Heart right ventricle (tissue), 16 donors: Measurements from ENCODE around the gene NKD1. TPM values are rescaled to one million over a fixed set of nuclear protein-coding genes. Genes with fewer than 3 reads are reported as not detected.

Source experiments
- ATAC-seq, 8 donors: fragments of 200-7000 bp; cut with Tn5 transposase; one replicate each; pipeline ENCODE4 v1.9.1; 2020; ENCODE audit warnings: mild to moderate bottlenecking in 8 of 8, moderate library complexity in 8 of 8, moderate number of reproducible peaks in 1 of 8
- DNase-seq, 2 donors: peaks; one replicate each; pipeline ENCODE4 v3.0.0-alpha.2; 2020
- H3K27ac ChIP-seq, 10 donors: fragments of 200-600 bp; sonication (generic) in 2 of 10; one replicate each; pipeline versions ENCODE4 v1.5.0 to v1.8.0; 2020 to 2022; ENCODE audit warnings: mild to moderate bottlenecking in 3 of 10
- H3K27me3 ChIP-seq, 7 donors: fragments of 200-600 bp; one replicate each; pipeline ENCODE4 v1.8.0; 2021 to 2022; ENCODE audit warnings: mild to moderate bottlenecking in 2 of 7
- H3K36me3 ChIP-seq, 9 donors: fragments of 200-600 bp; sonication (generic) in 1 of 9; one replicate each; pipeline versions ENCODE4 v1.5.0 to v1.8.0; 2020 to 2022; ENCODE audit warnings: mild to moderate bottlenecking in 2 of 9
- H3K4me1 ChIP-seq, 9 donors: fragments of 200-600 bp; sonication (generic) in 1 of 9; one replicate each; pipeline versions ENCODE4 v1.5.0 to v1.8.0; 2020 to 2022; ENCODE audit warnings: mild to moderate bottlenecking in 4 of 9
- H3K4me3 ChIP-seq, 10 donors: fragments of 200-600 bp; sonication (generic) in 2 of 10; one replicate each; pipeline versions ENCODE4 v1.5.0 to v1.8.0; 2020 to 2022; ENCODE audit warnings: mild to moderate bottlenecking in 7 of 10, moderate library complexity in 2 of 10
- H3K9me3 ChIP-seq, 11 donors: fragments of 200-600 bp in 10 of 11; sonication (generic) in 2 of 11; one replicate each; pipeline versions ENCODE4 v1.5.0 to v1.8.0; 2013 to 2022; ENCODE audit warnings: mild to moderate bottlenecking in 2 of 11, control low read depth in 1 of 11, moderate library complexity in 1 of 11
- WGBS, 2 donors: extraction: QIAGEN DNeasy Blood & Tissue Kit; methylation state at CpG; one replicate each; pipeline ENCODE4 v1.1.7; 2013; ENCODE audit warnings: inconsistent platforms in 1 of 2; 5-methylcytosine and 5-hydroxymethylcytosine counted together
- intact Hi-C, 10 donors: fragments of 100-400 bp; cut with DNase I; formaldehyde crosslinking; loops; one replicate each; pipeline versions ENCODE4 v1.11.1 to v1.14.2; 2022
- polyA plus RNA-seq, 2 donors: library from polyadenylated mRNA; stranded (reverse); fragments of 200-250 nt; gene quantifications; one replicate each; pipeline ENCODE4 v1.2.3, GENCODE V29; 2013
- total RNA-seq, 10 donors: library from RNA; stranded (reverse); fragmentation: NEBNext Ultra II Directional in 3 of 10; extraction: Animal tissue kit (Norgen Biotek cat#: 25700) in 3 of 10; gene quantifications; one replicate each; pipeline versions ENCODE4 v1.2.1 to v1.2.4, GENCODE V29; 2021 to 2023
- TF ChIP-seq, protein P1 (sequence below), 9 donors: fragments of 200-600 bp; sonication (generic) in 2 of 9; IDR thresholded peaks; one replicate each; pipeline versions ENCODE4 v1.5.0 to v1.8.0; 2021 to 2022; ENCODE audit warnings: antibody characterized with exemption in 9 of 9, mild to moderate bottlenecking in 5 of 9, moderate library complexity in 1 of 9
- donor health status: Arrhythmogenic right ventricular cardiomyopathy.
- donor health status: ischemic (EF 13 %, LVEDD 7.1; RV severe dilation, severe dysfunction).
- donor health status: healthy with polysubstance abuse.
- donor health status: DM: no; HTN: yes; CAD: no.
- donor health status: DM: no; HTN: no; CAD: no.
- donor health status: ischemic (EF 25% LVEDD 6.9; RV normal size, moderate dysfunction).
- donor health status: ischemic (EF 25% LVEDD 5.7; RV mildly dilated, moderate dysfunction).
- donor health status: healthy.
- donor health status: DM: yes; HTN: yes; CAD: no.
- donor health status: Ischemic cardiomyopathy.
- donor health status: ischemic (EF 35%, LVEDD 5.7; RV mildly dilated, moderate dysfunction).
- donor health status: nonischemic (EF 11% LVEDD 7.7; RV severe dilation, severe dysfunction).
- donor health status: DM: yes; HTN: yes; CAD: no.
- donor health status: PGD.
- donor health status: ischemic (EF 29% LVEDD 5.4; RV normal size, mild dysfunction).
- donor health status: nonischemic (EF 23%, LVEDD 6.1; RV moderate dilation, normal function).

The NKD1 gene
- total and polyA plus RNA-seq, 12 donors: 0.22 to 1.1 (median 0.42) TPM

DNA sequence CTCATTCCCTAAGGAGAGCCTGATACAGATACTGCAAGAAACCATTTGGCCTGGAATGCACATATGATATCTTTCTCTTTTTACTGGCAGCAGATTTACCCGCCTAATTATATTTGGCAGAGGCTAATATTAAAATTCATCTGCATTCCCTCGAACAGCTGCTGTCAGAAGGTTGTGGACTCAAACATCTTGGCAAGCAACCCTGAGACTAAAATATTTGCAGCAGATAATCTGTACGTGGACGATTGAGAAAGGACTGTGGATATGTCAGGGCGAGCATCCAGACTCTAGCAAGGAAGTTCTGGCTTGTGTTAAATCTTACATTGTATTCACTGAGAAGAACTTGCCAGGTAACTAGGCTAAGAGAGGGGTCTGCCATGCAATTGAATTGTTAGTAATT is 67.7 kb downstream of the NKD1 start:
- Histone ChIP-seq H3K9me3 (no peaks in the 10 kb centered on the region), H3K4me1 (peaks cover 12 to 53% (median 37%) of the 10 kb centered on the region in 9 donors), H3K4me3 (no peak overlapping the region), H3K36me3 (no peaks in the 10 kb centered on the region), H3K27me3 (no peaks in the 10 kb centered on the region), H3K27ac (no peak overlapping the region)
- DNase-seq: no peak
- ATAC-seq: peak in 1 of 8 donors; percentile 42
- 17 to 25% methylated on average over 5 of the region's 5 CpGs for WGBS, 2 donors
- TF ChIP-seq, protein P1, sequence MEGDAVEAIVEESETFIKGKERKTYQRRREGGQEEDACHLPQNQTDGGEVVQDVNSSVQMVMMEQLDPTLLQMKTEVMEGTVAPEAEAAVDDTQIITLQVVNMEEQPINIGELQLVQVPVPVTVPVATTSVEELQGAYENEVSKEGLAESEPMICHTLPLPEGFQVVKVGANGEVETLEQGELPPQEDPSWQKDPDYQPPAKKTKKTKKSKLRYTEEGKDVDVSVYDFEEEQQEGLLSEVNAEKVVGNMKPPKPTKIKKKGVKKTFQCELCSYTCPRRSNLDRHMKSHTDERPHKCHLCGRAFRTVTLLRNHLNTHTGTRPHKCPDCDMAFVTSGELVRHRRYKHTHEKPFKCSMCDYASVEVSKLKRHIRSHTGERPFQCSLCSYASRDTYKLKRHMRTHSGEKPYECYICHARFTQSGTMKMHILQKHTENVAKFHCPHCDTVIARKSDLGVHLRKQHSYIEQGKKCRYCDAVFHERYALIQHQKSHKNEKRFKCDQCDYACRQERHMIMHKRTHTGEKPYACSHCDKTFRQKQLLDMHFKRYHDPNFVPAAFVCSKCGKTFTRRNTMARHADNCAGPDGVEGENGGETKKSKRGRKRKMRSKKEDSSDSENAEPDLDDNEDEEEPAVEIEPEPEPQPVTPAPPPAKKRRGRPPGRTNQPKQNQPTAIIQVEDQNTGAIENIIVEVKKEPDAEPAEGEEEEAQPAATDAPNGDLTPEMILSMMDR (IDR thresholded peaks at IDR 0.05): no peak
- intact Hi-C loops: no loop called here

- peaks cover 10 to 48% (median 33%) of the 10 kb centered on the region in 9 donors for H3K4me1 ChIP-seq
- 58 to 63% methylated on average over 6 of the region's 6 CpGs for WGBS, 2 donors
- intact Hi-C loops: no loop called here
- TF ChIP-seq, protein P1 (IDR thresholded peaks at IDR 0.05): no peak
- peak overlapping the region in 1 of 10 donors; percentile 5 for H3K27ac ChIP-seq
- ATAC-seq (peak in 3 of 8 donors; percentile 2 to 36 (median 4)), DNase-seq (no peak)
- no peak overlapping the region for H3K4me3 ChIP-seq
- H3K9me3 ChIP-seq: no peaks in the 10 kb centered on the region
- no peaks in the 10 kb centered on the region for H3K27me3 ChIP-seq
- no peaks in the 10 kb centered on the region for H3K36me3 ChIP-seq
These were observed 68.2 kb downstream of the NKD1 start for GRCh38 chr16:50616386-50616785.

GRCh38 chr16:50616883-50617645 is 68.9 kb downstream of the NKD1 start:
- Histone ChIP-seq H3K27ac (no peak overlapping the region), H3K4me3 (no peak overlapping the region), H3K36me3 (no peaks in the 10 kb centered on the region), H3K27me3 (no peaks in the 10 kb centered on the region), H3K4me1 (peaks cover 10 to 48% (median 29%) of the 10 kb centered on the region in 9 donors), H3K9me3 (no peaks in the 10 kb centered on the region)
- TF ChIP-seq, protein P1 (IDR thresholded peaks at IDR 0.05): no peak
- 27 to 48% methylated on average over 11 of the region's 11 CpGs for WGBS, 2 donors
- peak in 7 of 8 donors; percentile 32 to 87 (median 47) for ATAC-seq
- intact Hi-C loops: no loop called here
- DNase-seq: no peak

DNA sequence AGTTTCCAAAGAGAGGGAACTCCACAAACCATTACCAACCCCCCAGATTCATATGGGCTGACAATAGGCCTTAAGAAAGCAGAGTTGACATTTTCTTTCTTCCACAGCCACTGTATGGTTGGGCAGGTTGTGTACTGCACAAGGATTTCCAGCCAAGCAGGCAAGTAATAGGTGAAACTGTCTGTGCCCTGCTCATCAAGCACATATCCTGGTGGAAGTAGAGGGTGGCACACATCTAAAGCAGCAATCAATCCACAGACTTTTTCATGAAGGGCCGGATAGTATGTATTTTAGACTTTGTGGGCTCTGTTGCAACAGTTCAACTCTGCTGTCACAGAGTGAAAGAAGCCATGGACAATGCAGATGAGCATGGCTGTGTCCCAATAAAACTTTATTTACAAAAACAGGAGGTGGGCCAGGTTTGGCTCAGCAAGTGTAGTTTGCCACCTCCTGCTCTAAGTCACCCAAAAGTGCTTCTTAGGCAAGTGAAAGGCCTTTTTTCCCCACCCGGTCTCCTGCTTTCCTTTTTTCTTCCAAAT is 69.5 kb downstream of the NKD1 start:
- no peaks in the 10 kb centered on the region for H3K36me3 ChIP-seq
- no peak overlapping the region for H3K4me3 ChIP-seq
- no peaks in the 10 kb centered on the region for H3K9me3 ChIP-seq
- whole genome bisulfite sequencing, 2 donors: 91 to 94% methylated on average over 2 of the region's 2 CpGs
- H3K4me1 ChIP-seq: peaks cover 10 to 47% (median 29%) of the 10 kb centered on the region in 9 donors
- TF ChIP-seq, protein P1 (IDR thresholded peaks at IDR 0.05): no peak
- intact Hi-C loops: no loop called here
- ATAC-seq: no peak
- no peaks in the 10 kb centered on the region for H3K27me3 ChIP-seq
- DNase-seq: no peak
- no peak overlapping the region for H3K27ac ChIP-seq
